ENCODE data around the gene MTF2. TPM values are rescaled to one million over a fixed set of nuclear protein-coding genes. Genes with fewer than 3 reads are reported as not detected.
"Not testable (repeated sequence)": the region's sequence is repeated elsewhere in the genome, so short reads cannot be mapped to it uniquely, and the experiment has no call there.

Gene MTF2
- total RNA-seq (10 to 100 TPM in 2 of 6 donors, 1 to 10 TPM in 4; 6.5 to 16.2 (median 8.7) TPM), polyA plus RNA-seq (10 to 100 TPM in 1 of 2 donors, 1 to 10 TPM in 1; 6.5 to 10.1 TPM)

GRCh38 chr1:93078986-93079654 is at the start of gene MTF2:
Gene MTF2 (plus strand): TSS chr1:93079283. CDS start chr1:93079527, 244 bp downstream.
- Histone ChIP-seq H3K4me3 (peak within 1 kb of the TSS; percentile 58 to 81 (median 67)), H3K36me3 (no peaks in the 10 kb centered on the region), H3K27me3 (no peaks in the 10 kb centered on the region), H3K27ac (peak within 1 kb of the TSS; percentile 51 to 89 (median 74)), H3K4me1 (peaks cover 3 to 15% (median 15%) of the 10 kb centered on the region in 3 donors), H3K9me3 (no peaks in the 10 kb centered on the region)
- TF ChIP-seq CTCF (IDR thresholded peaks at IDR 0.05), result no peak
- WGBS, 2 donors, result 0% methylated on average over 49 of the region's 49 CpGs
- peak; percentile 94 to 98 (median 96) for ATAC-seq
- intact Hi-C loops (cut with DNase I), result no loop called here
- FAIRE-seq, result no peak
- DNase-seq, result peak; percentile 95 to 98 (median 98)

- FAIRE-seq (no peak), DNase-seq (no peak), ATAC-seq (no peak)
- H3K4me3 ChIP-seq, result no peak overlapping the region
- no peaks in the 10 kb centered on the region for H3K4me1 ChIP-seq
- H3K27me3 ChIP-seq, result no peaks in the 10 kb centered on the region
- intact Hi-C loops (cut with DNase I), result no loop called here
- WGBS, 2 donors, result 59 to 61% methylated on average over 3 of the region's 3 CpGs
- TF ChIP-seq CTCF (IDR thresholded peaks at IDR 0.05), result no peak
- no peaks in the 10 kb centered on the region for H3K9me3 ChIP-seq
- no peak overlapping the region for H3K27ac ChIP-seq
- H3K36me3 ChIP-seq, result no peaks in the 10 kb centered on the region
Observed at GRCh38 chr1:93029317-93029716, 49.8 kb upstream of the MTF2 start.

GRCh38 chr1:93030191-93030590 is 48.9 kb upstream of the MTF2 start:
- H3K27me3 ChIP-seq; DNase-seq; H3K4me1 ChIP-seq; H3K36me3 ChIP-seq; H3K9me3 ChIP-seq; ATAC-seq; intact Hi-C loops (cut with DNase I); H3K4me3 ChIP-seq; FAIRE-seq; H3K27ac ChIP-seq: not testable (repeated sequence)
- 80 to 90% methylated on average over 4 of the region's 4 CpGs for WGBS, 2 donors

DNA sequence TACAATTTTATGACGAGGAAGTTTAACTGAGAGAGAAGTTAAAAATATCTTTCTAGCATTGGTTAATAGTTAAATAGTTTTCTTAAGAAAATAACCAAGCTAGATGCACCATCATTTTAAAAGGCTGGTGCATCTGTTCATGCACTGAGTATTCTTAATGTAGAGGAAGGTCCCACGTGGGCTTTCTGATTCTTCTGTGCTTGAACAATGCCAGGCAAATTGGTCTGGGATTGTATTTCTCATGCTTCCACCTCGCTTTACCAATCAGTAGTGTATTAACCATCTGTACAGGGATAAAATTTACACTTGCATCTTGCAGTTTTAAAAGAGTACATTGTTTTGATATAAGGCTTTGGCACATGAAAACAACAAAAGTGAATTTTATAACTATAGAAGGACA is 47.4 kb upstream of the MTF2 start:
- TF ChIP-seq CTCF (IDR thresholded peaks at IDR 0.05), result no peak
- FAIRE-seq (no peak), ATAC-seq (no peak), DNase-seq (no peak)
- no peaks in the 10 kb centered on the region for H3K4me1 ChIP-seq
- intact Hi-C loops (cut with DNase I), result no loop called here
- H3K9me3 ChIP-seq, result no peaks in the 10 kb centered on the region
- H3K36me3 ChIP-seq, result no peaks in the 10 kb centered on the region
- WGBS, 2 donors, result 52 to 54% methylated on average over 3 of the region's 3 CpGs
- no peak overlapping the region for H3K27ac ChIP-seq
- H3K27me3 ChIP-seq, result no peaks in the 10 kb centered on the region
- H3K4me3 ChIP-seq, result no peak overlapping the region

DNA sequence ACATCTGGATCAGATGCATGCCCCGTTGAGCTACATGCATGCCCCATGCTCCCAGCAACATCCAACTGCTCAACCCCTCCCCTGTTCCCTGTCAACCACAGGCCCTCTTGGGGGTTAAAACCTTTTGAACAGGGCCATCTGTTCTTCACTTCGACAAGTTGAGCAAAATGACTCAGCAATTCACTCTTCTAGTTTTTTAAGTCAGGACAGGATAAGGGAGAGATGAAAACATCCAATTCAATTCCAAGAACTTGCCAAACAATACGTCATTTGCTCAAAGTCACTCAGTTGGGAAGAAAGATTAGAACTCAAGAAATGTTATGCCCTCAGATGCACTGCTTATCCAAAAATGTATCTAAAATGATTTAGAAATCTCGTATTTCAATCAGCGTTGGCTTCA is 46.1 kb upstream of the MTF2 start:
- FAIRE-seq (no peak), DNase-seq (no peak), ATAC-seq (no peak)
- Histone ChIP-seq H3K9me3 (no peaks in the 10 kb centered on the region), H3K36me3 (no peaks in the 10 kb centered on the region), H3K4me1 (no peaks in the 10 kb centered on the region), H3K27me3 (no peaks in the 10 kb centered on the region), H3K4me3 (no peak overlapping the region), H3K27ac (no peak overlapping the region)
- no peak for TF ChIP-seq CTCF (IDR thresholded peaks at IDR 0.05)
- intact Hi-C loops (cut with DNase I), result no loop called here
- WGBS, 2 donors, result 56 to 61% methylated on average over 5 of the region's 5 CpGs
